ENCODE measurements around the gene GABRB1. TPM values are rescaled to one million over a fixed set of nuclear protein-coding genes. Genes with fewer than 3 reads are reported as not detected.

GABRB1 gene
- total RNA-seq, 1 donor from 2014 or later = 4.0 TPM

DNA sequence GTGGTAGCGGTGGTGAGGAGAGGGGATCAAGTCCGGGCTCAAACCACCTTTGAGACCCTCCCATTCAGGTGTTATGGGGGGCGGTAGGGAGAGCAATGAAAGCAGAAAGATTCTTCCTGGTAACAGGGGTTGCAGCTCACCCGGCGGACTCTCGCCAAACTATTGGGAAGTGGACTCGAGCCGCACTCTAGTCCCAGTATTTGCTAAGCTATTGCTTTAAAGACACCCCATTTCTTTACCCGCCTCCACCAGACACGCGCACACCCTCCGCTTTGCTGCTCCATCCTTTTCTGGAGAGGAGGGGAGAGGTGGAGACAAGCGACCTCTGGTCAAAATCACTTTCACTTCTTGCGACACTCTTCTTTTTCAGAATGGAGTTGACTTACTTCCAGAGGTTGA is 37.4 kb upstream of the GABRB1 start:
- Histone ChIP-seq H3K4me1 (peaks cover 10% of the 10 kb centered on the region), H3K4me3 (peak overlapping the region; percentile 66), H3K9me3 (replicated peaks) (no peaks in the 10 kb centered on the region), H3K27ac (replicated peaks) (peak overlapping the region; percentile 70), H3K36me3 (no peaks in the 10 kb centered on the region), H3K27me3 (ENCODE audit: low read depth) (peaks cover 47% of the 10 kb centered on the region)
- TF ChIP-seq, protein P1, sequence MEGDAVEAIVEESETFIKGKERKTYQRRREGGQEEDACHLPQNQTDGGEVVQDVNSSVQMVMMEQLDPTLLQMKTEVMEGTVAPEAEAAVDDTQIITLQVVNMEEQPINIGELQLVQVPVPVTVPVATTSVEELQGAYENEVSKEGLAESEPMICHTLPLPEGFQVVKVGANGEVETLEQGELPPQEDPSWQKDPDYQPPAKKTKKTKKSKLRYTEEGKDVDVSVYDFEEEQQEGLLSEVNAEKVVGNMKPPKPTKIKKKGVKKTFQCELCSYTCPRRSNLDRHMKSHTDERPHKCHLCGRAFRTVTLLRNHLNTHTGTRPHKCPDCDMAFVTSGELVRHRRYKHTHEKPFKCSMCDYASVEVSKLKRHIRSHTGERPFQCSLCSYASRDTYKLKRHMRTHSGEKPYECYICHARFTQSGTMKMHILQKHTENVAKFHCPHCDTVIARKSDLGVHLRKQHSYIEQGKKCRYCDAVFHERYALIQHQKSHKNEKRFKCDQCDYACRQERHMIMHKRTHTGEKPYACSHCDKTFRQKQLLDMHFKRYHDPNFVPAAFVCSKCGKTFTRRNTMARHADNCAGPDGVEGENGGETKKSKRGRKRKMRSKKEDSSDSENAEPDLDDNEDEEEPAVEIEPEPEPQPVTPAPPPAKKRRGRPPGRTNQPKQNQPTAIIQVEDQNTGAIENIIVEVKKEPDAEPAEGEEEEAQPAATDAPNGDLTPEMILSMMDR (IDR thresholded peaks at IDR 0.05; ENCODE audit: borderline replicate concordance) = no peak
- intact Hi-C loops (cut with micrococcal nuclease) = no loop called here
- no peak for DNase-seq

DNA sequence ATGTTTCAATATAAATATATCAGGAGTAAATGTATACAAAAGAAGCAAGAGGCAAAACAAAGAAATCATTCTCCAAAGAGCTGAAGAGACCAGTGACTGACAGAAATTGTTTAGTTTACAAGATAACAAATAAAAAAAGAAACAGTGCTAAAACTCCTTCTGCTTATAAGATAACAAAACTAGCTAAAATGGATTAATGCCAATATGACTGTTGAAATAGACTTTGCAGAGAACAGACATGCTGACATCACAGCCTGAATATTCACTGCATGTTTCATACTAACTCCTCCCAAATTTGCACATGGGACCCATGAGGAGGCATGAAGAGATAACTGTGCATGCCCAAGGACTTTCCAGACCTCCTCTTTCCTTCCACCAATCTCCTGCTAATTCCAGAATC is 31.8 kb upstream of the GABRB1 start:
- TF ChIP-seq, protein P1 (IDR thresholded peaks at IDR 0.05; ENCODE audit: borderline replicate concordance) = no peak
- no peak overlapping the region for H3K4me3 ChIP-seq
- peaks cover 6% of the 10 kb centered on the region for H3K4me1 ChIP-seq
- peaks cover 10% of the 10 kb centered on the region for H3K27me3 ChIP-seq (ENCODE audit: low read depth)
- no peak for DNase-seq
- intact Hi-C loops (cut with micrococcal nuclease) = no loop called here
- H3K27ac ChIP-seq (replicated peaks) = peak overlapping the region; percentile 7
- H3K36me3 ChIP-seq = no peaks in the 10 kb centered on the region
- no peaks in the 10 kb centered on the region for H3K9me3 ChIP-seq (replicated peaks)

DNA sequence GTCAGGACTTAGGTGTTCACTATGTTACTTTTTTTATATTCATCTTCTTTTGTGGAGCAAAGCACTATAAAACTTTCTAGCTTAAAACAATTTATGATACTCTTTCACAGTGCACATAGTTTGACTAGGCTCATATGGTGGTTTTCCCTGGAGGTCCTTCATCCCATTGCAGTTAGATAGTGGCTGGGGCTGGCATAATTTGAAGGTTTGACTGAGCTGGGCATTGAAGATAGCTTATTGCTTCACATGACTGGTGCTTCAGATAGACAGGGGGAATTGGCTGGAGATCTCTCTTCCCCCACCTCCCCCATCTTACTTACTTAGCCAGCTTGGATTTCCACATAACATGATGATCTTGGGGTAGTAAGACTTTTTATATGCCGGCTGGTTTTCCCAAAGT is 31.0 kb upstream of the GABRB1 start:
- intact Hi-C loops (cut with micrococcal nuclease) = loop anchor here (5.0 kb wide), 1 partner anchor 632 kb away; no protein-coding TSS in a partner anchor
- TF ChIP-seq, protein P1 (IDR thresholded peaks at IDR 0.05; ENCODE audit: borderline replicate concordance) = no peak

DNA sequence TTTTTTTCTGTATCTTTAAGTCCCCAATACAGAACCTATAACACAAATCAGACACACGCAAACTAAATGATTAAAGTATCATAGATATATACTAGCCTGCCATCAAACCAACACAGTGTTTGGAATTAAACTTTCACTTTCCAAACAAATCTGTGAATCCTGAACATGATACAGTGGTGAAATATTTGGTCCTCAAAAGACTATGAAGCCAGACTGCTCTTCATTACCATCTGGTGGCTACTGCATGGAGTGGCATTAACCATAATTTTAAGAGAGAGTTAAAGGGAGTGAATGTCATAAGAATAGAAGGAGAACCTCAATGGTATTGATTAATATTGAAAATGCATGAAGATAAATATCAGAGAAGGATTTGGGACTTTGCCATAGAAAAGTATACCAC is 28.8 kb upstream of the GABRB1 start:
- intact Hi-C loops (cut with micrococcal nuclease) = loop anchor here (5.0 kb wide), 1 partner anchor 630 kb away; no protein-coding TSS in a partner anchor
- no peaks in the 10 kb centered on the region for H3K27me3 ChIP-seq (ENCODE audit: low read depth)
- DNase-seq = no peak
- TF ChIP-seq, protein P1 (IDR thresholded peaks at IDR 0.05; ENCODE audit: borderline replicate concordance) = peak; percentile 55
- no peaks in the 10 kb centered on the region for H3K36me3 ChIP-seq
- peaks cover 6% of the 10 kb centered on the region for H3K4me1 ChIP-seq
- no peaks in the 10 kb centered on the region for H3K9me3 ChIP-seq (replicated peaks)
- no peak overlapping the region for H3K4me3 ChIP-seq
- H3K27ac ChIP-seq (replicated peaks) = no peak overlapping the region

More for the DNA sequence above, 31.0 kb upstream of the GABRB1 start:
- DNase-seq = no peak
- Histone ChIP-seq H3K4me1 (peaks cover 6% of the 10 kb centered on the region), H3K4me3 (no peak overlapping the region), H3K36me3 (no peaks in the 10 kb centered on the region), H3K9me3 (replicated peaks) (no peaks in the 10 kb centered on the region), H3K27me3 (ENCODE audit: low read depth) (peaks cover 2% of the 10 kb centered on the region), H3K27ac (replicated peaks) (no peak overlapping the region)

DNA sequence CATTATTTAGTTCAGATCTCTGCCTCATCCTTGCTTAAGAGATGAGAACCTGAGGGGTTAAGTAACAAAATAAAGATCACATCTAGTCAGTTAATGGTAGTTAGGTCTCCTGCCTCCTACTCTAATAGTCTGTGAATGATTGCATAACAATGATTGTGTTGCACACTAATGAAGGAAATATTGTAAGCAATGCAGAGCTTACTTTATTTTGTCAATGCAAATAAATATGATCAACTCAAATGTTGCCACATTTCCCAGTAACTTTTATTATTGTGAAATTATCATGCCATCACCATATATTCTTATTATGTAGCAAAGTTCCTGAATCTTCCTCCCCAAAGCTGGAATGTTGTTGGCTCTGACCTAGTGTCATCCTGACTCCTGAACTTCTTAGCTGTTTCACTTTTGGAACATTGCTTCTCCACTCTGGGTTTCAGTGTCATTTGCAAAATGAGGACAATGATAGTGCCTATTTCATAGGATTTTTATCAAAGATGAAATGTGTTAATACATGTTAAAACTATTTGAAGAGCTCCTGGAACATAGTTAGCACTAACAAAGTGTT is 20.9 kb upstream of the GABRB1 start:
- no peak overlapping the region for H3K4me3 ChIP-seq
- peak overlapping the region; percentile 28 for H3K27ac ChIP-seq (replicated peaks)

More for the DNA sequence above, 20.9 kb upstream of the GABRB1 start:
- DNase-seq = no peak
- Histone ChIP-seq H3K4me1 (peaks cover 12% of the 10 kb centered on the region), H3K27me3 (ENCODE audit: low read depth) (no peaks in the 10 kb centered on the region), H3K9me3 (replicated peaks) (peaks cover 6% of the 10 kb centered on the region), H3K36me3 (no peaks in the 10 kb centered on the region)
- intact Hi-C loops (cut with micrococcal nuclease) = no loop called here
- TF ChIP-seq, protein P1 (IDR thresholded peaks at IDR 0.05; ENCODE audit: borderline replicate concordance) = no peak
